Stimulated activated CD4-positive, alpha-beta T cell treated with anti-CD3 and anti-CD28 coated beads, Interleukin-2, amount 100 ng/mL, for 48 hours (primary cell): ENCODE data around the gene RSPH1.

ENCODE experiments used
- DNase-seq, 2 donors: peaks; one replicate each; pipeline ENCODE4 v3.0.0-alpha.2; 2020

RSPH1 gene

DNA sequence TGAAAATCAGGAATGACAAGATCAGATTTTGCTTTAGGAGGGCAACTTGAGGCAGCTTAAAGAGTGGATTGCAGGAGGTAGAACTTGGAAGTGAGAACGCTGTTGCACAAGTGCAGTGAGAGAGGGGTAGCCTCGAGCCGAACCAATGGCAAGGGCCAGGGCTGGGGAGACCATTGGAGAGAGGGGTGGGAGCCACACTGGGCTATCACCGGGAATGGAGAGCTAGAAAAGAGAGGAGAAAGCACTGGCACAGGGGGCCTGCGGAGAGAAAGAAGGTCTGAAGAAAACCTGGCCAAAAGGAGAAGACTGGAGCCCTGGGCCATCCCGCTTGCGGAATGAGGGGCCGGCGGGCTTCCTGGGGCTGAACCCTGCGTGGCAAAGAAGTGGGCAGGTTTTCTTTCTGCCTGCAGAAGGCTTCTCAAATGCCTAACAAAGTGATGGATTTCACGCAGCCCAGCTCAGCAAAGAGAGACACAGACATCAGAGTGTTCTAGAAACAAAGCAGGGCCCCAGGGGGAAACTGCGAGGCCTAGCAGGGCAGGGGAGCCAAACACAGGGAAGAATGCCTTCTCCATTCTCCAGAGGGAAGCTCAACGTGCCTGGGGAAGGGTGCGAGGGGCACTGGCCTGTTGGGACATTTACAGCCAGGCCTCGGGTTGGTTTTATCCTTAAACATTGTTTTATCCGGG lies 16.5 kb upstream of the RSPH1 start:
- no peak for DNase-seq

GRCh38 chr21:42509244-42509643 lies 13.2 kb upstream of the RSPH1 start:
- DNase-seq, result no peak

- no peak for DNase-seq
These were observed 12.3 kb upstream of the RSPH1 start for GRCh38 chr21:42508371-42508770.

GRCh38 chr21:42507418-42507817 lies 11.4 kb upstream of the RSPH1 start:
- DNase-seq, result no peak

DNA sequence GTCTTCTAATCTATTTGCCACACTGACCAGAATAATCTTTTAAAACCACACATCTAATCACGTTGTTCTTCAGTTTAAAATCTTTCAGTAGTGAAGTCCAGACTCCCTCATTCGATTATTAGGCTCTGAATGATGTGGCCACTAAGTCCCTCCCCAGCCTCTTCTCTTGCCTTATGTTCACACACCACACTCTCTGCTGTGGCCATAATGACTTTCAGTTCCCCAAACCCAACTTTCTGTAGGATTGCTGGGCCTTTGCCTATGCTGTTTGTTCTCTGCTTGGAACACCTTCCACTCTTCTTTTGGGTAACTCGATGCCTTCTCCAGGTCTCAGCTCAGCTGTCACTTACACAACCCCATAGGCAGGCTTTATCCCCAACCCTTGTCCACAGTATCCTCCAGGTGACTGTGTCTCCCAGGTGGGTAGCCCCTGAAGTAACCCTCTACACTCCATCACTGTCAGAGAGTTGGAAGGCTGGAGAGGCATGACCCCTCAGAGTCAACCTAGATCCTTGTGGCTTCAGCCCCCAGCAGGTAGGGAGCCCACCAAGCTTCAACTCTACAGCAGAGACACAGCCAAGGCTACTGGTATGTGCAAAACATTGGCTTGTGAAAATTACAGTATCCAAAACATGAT lies 9.2 kb upstream of the RSPH1 start:
- no peak for DNase-seq

DNA sequence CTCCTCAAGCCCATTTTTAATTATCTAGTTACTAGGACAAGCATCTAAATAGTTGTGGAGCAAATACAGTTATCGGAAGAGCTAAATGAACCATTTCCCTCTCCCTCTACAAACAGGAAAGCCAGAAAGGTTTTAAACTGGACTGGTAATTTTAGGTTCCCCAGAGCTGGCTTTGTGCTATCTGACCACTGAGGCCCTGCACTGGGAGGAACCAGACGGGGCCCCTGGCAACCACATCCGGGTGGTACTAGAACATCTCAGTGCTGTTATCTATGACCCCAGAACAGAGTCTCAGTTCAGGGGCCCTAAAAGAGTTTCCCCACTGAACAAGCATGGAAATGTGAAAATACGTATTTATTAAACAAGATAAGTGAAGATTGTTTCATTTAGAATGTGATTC lies 7.7 kb upstream of the RSPH1 start:
- no peak for DNase-seq

GRCh38 chr21:42500736-42501135 lies 4.7 kb upstream of the RSPH1 start:
- no peak for DNase-seq

DNA sequence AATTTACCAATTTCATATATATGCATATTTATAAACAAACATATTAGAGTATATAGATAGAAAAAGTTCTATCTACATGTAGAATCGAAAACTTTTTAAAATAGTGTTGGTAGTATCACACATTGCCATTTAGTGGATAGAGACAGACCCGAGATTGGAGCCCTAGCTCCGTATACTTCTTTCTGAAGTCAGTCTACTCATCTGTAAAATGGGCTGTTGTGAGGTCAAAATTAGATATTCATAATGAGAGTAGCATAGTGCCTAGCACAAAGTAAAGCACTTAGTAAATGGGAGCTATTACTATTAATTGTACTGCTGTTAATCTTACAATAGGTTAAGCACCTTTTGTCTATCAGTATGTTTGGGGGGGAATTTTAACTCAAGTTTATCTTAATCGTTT lies 4.2 kb upstream of the RSPH1 start:
- no peak for DNase-seq

DNA sequence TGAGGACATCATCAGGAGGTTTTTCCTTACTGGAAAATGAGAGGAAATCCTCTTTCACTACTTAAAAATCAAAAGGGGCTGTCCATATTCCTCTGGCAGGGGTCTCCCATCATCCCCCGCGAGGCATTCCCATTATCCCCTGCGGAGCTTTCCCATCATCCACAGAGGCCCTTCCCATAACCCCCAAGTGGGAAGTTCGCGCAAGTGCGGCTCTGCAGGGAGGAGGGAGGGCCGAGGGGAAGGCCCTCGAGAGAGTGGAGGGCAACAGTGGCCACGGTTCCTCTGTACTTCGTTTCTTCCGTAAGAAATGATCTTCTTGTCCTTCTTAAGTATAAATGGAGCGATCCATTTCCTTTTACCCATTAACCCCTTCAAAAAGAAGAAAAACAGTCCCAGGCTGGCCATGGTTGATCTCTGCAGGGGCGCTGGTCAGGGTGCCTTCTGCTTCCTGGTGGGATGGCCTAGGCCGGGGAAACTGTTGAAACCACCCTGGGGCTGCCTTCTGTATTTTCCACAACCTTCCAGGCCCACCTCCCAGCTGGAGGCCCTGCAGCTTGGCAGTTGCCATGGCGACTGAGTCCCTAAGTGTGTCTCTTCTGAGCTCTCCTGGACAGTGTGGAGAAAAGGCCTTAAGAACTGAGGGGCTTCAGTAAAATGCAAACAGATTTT lies 3.6 kb upstream of the RSPH1 start:
- DNase-seq, result no peak

- no peak for DNase-seq
These were observed 2.0 kb upstream of the RSPH1 start for GRCh38 chr21:42498012-42498411.

DNA sequence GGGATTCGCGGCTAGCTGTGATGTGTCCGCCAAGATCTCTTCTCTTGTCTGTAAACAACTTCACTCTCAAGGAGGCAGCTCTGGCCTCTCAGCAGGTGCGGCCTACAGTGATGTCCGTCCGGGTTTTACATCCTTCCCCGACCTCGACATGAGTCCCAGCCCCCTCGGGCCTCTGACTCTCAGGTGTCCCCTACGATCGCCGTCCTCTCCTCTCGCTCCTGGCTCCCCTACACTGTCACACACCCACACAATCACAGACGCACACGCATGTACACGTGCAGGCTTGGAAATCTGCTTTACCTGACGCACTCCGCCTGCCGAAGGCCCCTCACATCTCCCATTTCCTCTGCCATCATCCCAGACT lies 797 bp upstream of the RSPH1 start:
- DNase-seq, result no peak

- DNase-seq, result no peak
These were observed 282 bp downstream of the RSPH1 start for GRCh38 chr21:42495765-42496119.

GRCh38 chr21:42495027-42495426 lies 997 bp downstream of the RSPH1 start:
- DNase-seq, result no peak

- DNase-seq, result no peak
These were observed 2.6 kb downstream of the RSPH1 start for GRCh38 chr21:42493109-42494060.

DNA sequence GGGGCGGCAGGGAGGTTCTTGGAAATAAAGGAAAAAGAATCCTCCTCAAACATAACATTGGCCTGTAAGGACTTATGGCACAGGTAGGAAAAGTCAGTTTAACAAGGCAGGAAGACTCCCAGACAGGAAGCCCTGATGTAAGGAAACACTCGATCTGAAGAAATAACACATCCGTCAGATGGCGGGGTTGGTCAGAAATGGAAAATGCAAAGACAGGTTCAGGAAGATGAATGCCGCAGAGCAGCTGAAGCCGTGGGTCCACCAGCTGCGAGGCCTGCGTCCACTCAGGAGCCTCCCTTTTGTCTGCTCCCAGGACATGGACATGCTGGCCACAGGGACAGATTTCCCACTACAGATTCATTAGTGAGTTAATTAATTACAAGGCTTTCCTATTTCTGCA lies 3.8 kb downstream of the RSPH1 start:
- DNase-seq, result no peak

DNA sequence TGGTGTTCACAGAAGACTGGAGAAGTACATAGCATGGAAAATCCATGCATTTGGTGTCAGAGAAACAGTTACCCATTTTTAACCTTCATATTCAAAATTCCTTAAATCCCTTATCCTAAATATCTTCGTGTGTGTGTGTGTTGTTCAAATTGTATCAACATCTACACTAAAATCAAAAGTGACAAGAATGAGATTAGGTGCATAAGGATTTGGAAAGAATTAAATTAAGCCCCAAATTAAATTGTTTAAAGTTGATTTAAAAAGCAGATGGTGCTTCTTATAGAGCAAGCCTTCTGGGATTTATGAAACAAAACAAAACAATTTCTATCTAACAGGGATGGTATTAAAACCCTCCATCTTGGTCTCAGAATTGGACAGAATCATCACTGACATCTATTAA lies 4.7 kb downstream of the RSPH1 start:
- no peak for DNase-seq

GRCh38 chr21:42490720-42491119 lies 5.3 kb downstream of the RSPH1 start:
- no peak for DNase-seq

DNA sequence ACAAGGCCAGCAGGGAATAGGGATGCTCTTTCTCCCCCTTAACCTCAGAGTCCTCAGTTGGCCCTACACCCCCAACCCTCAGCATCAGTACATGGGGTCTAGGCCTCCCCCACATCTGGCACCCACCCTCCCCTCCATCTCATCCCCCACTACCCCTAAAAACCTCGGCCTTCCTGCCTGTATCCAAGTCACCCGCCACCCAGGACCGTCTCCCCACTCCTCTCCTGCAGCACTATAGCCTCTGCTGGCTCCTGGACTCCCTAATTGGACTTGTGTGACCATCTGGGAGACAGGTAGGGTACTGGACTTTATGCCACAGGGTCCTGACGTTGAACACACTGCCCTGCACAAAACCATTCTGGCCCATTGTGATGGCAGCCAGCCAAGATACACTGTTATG lies 6.0 kb downstream of the RSPH1 start:
- DNase-seq, result no peak

DNA sequence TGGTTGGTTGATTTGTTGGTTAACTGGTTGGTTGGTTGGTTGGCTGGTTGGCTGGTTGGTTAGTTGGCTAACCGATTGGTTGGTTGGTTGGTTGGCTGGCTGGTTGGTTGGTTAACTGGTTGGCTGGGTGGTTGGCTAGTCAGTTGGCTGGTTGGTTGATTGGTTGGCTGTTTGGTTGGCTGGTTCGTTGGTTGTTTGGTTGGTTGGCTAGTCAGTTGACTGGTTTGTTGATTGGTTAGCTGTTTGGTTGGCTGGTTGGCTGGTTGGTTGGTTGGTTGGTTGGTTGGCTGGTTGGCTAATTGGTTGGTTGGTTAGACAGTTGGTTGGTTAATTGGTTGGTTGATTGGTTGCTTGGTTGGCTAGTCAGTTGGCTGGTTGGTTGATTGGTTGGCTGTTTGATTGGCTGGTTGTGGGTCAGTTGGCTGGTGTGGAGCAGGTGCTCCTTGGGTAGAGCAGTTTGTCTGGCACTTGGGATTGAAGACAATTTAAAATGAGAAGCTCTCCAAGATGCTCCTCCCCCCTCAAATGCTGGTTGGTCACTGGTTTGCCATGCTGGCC lies 6.9 kb downstream of the RSPH1 start:
- DNase-seq, result no peak

DNA sequence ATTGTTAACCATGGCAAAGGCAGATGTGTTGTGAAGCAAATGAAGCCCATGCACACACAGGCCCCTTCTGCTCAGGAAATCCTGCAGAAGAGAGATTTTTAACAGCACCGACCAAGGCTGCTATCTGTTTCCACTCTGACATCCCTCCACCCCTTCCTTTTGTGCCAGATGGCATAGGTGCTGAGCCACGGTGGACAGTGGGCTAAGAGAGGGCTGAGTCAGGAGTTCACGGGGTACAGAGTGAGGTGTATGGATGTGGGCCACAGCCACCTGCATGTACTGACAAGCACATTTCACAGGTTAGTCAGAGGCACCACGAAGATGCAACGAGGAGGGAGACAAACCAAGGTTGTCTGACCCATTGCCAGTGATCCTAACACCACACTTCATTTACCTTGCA lies 9.5 kb downstream of the RSPH1 start:
- no peak for DNase-seq

GRCh38 chr21:42486072-42486471 lies 10.0 kb downstream of the RSPH1 start:
- no peak for DNase-seq

GRCh38 chr21:42484966-42485365 lies 11.1 kb downstream of the RSPH1 start:
- no peak for DNase-seq

- no peak for DNase-seq
These were observed 14.9 kb downstream of the RSPH1 start for GRCh38 chr21:42481169-42481568.
